Fibroblast of mammary gland (primary cell): ENCODE results near the gene SPATS1.

ENCODE experiments used
- DNase-seq: peaks from one replicate; pipeline ENCODE4 v3.0.0-alpha.2; 2010; ENCODE audit warnings: low read depth
- H3K4me3 ChIP-seq: 2 replicates; pipeline ENCODE4 v1.5.1; 2011; ENCODE audit warnings: low read depth, mild to moderate bottlenecking, low read length, moderate library complexity; ENCODE audit not compliant: control insufficient read depth
- CTCF ChIP-seq: conservative IDR thresholded peaks from 2 replicates; pipeline ENCODE4 v1.5.1; 2011; ENCODE audit warnings: low read depth, low read length, inconsistent platforms; ENCODE audit not compliant: control insufficient read depth, insufficient read depth

SPATS1 gene

GRCh38 chr6:44386929-44387345 lies 44.5 kb downstream of the SPATS1 start:
- DNase-seq: peak; percentile 73
- TF ChIP-seq CTCF: no peak
- H3K4me3 ChIP-seq: peak overlapping the region; percentile 94

GRCh38 chr6:44387346-44388134 lies 45.1 kb downstream of the SPATS1 start, which contains the start of gene CDC5L:
Gene CDC5L (plus strand): TSS chr6:44387706. CDS start chr6:44387824, 118 bp downstream.
- DNase-seq: peak; percentile 99
- TF ChIP-seq CTCF: no peak
- peak within 1 kb of the TSS; percentile 94 for H3K4me3 ChIP-seq

- peak overlapping the region; percentile 94 for H3K4me3 ChIP-seq
- no peak for TF ChIP-seq CTCF
- no peak for DNase-seq
These were observed 45.7 kb downstream of the SPATS1 start for GRCh38 chr6:44388135-44388487.

- no peak for TF ChIP-seq CTCF
- DNase-seq: no peak
- peak overlapping the region; percentile 94 for H3K4me3 ChIP-seq
These were observed 46.4 kb downstream of the SPATS1 start for GRCh38 chr6:44388887-44389286.

- no peak for TF ChIP-seq CTCF
- DNase-seq: no peak
- no peak overlapping the region for H3K4me3 ChIP-seq
These were observed 47.8 kb downstream of the SPATS1 start for GRCh38 chr6:44390158-44390683.
